ENCODE data around the gene ITLN2.

Gene ITLN2

DNA sequence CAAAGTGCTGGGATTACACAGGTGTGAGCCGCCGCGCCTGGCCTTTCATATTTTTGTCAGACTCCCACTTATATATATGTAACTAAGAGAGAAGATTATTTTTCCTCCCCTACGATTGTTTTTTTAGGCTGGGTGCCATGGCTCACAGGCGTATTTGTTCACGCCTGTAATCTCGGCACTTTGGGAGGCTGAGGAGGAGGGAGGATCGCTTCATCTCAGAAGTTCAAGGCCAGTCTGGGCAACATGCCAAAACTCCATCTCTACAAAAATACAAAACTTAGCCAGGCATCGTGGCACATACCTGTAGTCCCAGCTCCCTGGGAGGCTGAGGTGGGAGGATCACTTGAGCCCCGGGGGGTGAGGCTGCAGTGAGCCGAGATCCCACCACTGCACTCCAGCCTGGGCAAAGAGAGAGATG, 23.9 kb upstream of the ITLN2 start (continued):
- TF ChIP-seq ZNF366 (tag by site-specific recombination; conservative IDR thresholded peaks at IDR 0.05) (peak; percentile 89), ZFP37 (tag by site-specific recombination; IDR thresholded peaks at IDR 0.05) (no peak), ZNF138 (tag by site-specific recombination; IDR thresholded peaks at IDR 0.05; ENCODE audit: borderline replicate concordance) (no peak), SCRT2 (tag by site-specific recombination; IDR thresholded peaks at IDR 0.05) (no peak; the same call in 1 of the 2 replicates), GFI1B (tag by site-specific recombination; IDR thresholded peaks at IDR 0.05) (peak; percentile 91), ZNF549 (tag by site-specific recombination; IDR thresholded peaks at IDR 0.05) (no peak), ZNF530 (tag by site-specific recombination; IDR thresholded peaks at IDR 0.05; ENCODE audit: low read depth) (no peak), ZNF2 (tag by site-specific recombination; IDR thresholded peaks at IDR 0.05) (peak; percentile 67; the same call in 1 of the 2 replicates), ZNF561 (tag by site-specific recombination; IDR thresholded peaks at IDR 0.05; ENCODE audit: borderline replicate concordance) (no peak), ZNF555 (tag by site-specific recombination; conservative IDR thresholded peaks at IDR 0.05) (no peak), ZNF133 (tag by site-specific recombination; IDR thresholded peaks at IDR 0.05) (no peak), SCRT1 (tag by site-specific recombination; IDR thresholded peaks at IDR 0.05; ENCODE audit: borderline replicate concordance) (peak; percentile 80; the same call in 1 of the 2 replicates), ZNF174 (tag by site-specific recombination; IDR thresholded peaks at IDR 0.05) (no peak), OSR2 (tag by site-specific recombination; IDR thresholded peaks at IDR 0.05) (peak; percentile 70; the same call in 1 of the 2 replicates), KLF10 (tag by site-specific recombination; IDR thresholded peaks at IDR 0.05) (0 out of 2 replicates have a peak, but pooled peaks have one; percentile 43), ZNF292 (tag by site-specific recombination; IDR thresholded peaks at IDR 0.05; ENCODE audit: borderline replicate concordance, low read depth) (no peak)
- TF ChIP-seq, protein P1, sequence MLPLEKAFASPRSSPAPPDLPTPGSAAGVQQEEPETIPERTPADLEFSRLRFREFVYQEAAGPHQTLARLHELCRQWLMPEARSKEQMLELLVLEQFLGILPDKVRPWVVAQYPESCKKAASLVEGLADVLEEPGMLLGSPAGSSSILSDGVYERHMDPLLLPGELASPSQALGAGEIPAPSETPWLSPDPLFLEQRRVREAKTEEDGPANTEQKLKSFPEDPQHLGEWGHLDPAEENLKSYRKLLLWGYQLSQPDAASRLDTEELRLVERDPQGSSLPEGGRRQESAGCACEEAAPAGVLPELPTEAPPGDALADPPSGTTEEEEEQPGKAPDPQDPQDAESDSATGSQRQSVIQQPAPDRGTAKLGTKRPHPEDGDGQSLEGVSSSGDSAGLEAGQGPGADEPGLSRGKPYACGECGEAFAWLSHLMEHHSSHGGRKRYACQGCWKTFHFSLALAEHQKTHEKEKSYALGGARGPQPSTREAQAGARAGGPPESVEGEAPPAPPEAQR (tag by site-specific recombination; IDR thresholded peaks at IDR 0.05) = no peak
- TF ChIP-seq, protein P2, sequence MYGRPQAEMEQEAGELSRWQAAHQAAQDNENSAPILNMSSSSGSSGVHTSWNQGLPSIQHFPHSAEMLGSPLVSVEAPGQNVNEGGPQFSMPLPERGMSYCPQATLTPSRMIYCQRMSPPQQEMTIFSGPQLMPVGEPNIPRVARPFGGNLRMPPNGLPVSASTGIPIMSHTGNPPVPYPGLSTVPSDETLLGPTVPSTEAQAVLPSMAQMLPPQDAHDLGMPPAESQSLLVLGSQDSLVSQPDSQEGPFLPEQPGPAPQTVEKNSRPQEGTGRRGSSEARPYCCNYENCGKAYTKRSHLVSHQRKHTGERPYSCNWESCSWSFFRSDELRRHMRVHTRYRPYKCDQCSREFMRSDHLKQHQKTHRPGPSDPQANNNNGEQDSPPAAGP (tag by site-specific recombination; IDR thresholded peaks at IDR 0.05) = peak; percentile 83
- TF ChIP-seq, protein P3, sequence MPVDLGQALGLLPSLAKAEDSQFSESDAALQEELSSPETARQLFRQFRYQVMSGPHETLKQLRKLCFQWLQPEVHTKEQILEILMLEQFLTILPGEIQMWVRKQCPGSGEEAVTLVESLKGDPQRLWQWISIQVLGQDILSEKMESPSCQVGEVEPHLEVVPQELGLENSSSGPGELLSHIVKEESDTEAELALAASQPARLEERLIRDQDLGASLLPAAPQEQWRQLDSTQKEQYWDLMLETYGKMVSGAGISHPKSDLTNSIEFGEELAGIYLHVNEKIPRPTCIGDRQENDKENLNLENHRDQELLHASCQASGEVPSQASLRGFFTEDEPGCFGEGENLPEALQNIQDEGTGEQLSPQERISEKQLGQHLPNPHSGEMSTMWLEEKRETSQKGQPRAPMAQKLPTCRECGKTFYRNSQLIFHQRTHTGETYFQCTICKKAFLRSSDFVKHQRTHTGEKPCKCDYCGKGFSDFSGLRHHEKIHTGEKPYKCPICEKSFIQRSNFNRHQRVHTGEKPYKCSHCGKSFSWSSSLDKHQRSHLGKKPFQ (tag by site-specific recombination; IDR thresholded peaks at IDR 0.05) = peak; percentile 98
- TF ChIP-seq, protein P4, sequence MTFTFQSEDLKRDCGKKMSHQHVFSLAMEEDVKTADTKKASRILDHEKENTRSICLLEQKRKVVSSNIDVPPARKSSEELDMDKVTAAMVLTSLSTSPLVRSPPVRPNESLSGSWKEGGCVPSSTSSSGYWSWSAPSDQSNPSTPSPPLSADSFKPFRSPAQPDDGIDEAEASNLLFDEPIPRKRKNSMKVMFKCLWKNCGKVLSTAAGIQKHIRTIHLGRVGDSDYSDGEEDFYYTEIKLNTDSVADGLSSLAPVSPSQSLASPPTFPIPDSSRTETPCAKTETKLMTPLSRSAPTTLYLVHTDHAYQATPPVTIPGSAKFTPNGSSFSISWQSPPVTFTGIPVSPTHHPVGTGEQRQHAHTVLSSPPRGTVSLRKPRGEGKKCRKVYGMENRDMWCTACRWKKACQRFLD (tag by site-specific recombination; IDR thresholded peaks at IDR 0.05) = no peak
- TF ChIP-seq, protein P5, sequence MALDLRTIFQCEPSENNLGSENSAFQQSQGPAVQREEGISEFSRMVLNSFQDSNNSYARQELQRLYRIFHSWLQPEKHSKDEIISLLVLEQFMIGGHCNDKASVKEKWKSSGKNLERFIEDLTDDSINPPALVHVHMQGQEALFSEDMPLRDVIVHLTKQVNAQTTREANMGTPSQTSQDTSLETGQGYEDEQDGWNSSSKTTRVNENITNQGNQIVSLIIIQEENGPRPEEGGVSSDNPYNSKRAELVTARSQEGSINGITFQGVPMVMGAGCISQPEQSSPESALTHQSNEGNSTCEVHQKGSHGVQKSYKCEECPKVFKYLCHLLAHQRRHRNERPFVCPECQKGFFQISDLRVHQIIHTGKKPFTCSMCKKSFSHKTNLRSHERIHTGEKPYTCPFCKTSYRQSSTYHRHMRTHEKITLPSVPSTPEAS (tag by site-specific recombination; IDR thresholded peaks at IDR 0.05) = no peak
- TF ChIP-seq, protein P6, sequence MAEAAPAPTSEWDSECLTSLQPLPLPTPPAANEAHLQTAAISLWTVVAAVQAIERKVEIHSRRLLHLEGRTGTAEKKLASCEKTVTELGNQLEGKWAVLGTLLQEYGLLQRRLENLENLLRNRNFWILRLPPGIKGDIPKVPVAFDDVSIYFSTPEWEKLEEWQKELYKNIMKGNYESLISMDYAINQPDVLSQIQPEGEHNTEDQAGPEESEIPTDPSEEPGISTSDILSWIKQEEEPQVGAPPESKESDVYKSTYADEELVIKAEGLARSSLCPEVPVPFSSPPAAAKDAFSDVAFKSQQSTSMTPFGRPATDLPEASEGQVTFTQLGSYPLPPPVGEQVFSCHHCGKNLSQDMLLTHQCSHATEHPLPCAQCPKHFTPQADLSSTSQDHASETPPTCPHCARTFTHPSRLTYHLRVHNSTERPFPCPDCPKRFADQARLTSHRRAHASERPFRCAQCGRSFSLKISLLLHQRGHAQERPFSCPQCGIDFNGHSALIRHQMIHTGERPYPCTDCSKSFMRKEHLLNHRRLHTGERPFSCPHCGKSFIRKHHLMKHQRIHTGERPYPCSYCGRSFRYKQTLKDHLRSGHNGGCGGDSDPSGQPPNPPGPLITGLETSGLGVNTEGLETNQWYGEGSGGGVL (tag by site-specific recombination; IDR thresholded peaks at IDR 0.05) = peak; percentile 89
